H1 (cell line): ENCODE results near the gene C18orf63. TPM values are rescaled to one million over a fixed set of nuclear protein-coding genes. Genes with fewer than 3 reads are reported as not detected.

ENCODE experiments used
- CTCF ChIA-PET: fragments of 300-600 bp; sonication (Branson Sonifier 250); formaldehyde crosslinking; loops from one replicate; lab custom pipeline; 2021; ENCODE audit not compliant: partially characterized antibody; lab: Charles Lee
- POLR2A ChIA-PET: fragments of 300-600 bp; sonication (Branson Sonifier 250); formaldehyde crosslinking; loops from one replicate; lab custom pipeline; 2021; ENCODE audit warnings: inconsistent platforms; ENCODE audit not compliant: partially characterized antibody; lab: Charles Lee
- DNase-seq, 2 experiments: peaks; one replicate each; pipeline versions ENCODE4 v3.0.0 to v3.0.0-alpha.2; 2010 to 2022; ENCODE audit warnings: low spot score in 2 of 2, low read depth in 1 of 2, mixed read lengths in 1 of 2
- FAIRE-seq: peaks from 2 replicates; lab custom pipeline; 2011; peaks lifted over from hg19 to GRCh38; lab: Jason Lieb, UNC
- H2AFZ ChIP-seq: 2 replicates; pipeline ENCODE4 v1.8.1; 2012; ENCODE audit warnings: low read length, inconsistent platforms
- H2AK5ac ChIP-seq: 2 replicates; pipeline ENCODE4 v1.6.1; 2013; ENCODE audit warnings: low read depth, low read length
- H2BK120ac ChIP-seq: replicated peaks from 2 replicates; pipeline ENCODE3; 2013; ENCODE audit warnings: low read depth, low read length, inconsistent platforms
- H2BK12ac ChIP-seq: 2 replicates; pipeline ENCODE4 v1.6.1; 2013; ENCODE audit warnings: low read depth, low read length
- H2BK15ac ChIP-seq: 2 replicates; pipeline ENCODE4 v1.6.1; 2013; ENCODE audit warnings: low read length
- H2BK20ac ChIP-seq: 2 replicates; pipeline ENCODE4 v1.6.1; 2013; ENCODE audit warnings: low read length
- H2BK5ac ChIP-seq: 2 replicates; pipeline ENCODE4 v1.6.1; 2013; ENCODE audit warnings: low read depth, low read length
- H3K14ac ChIP-seq: 2 replicates; pipeline ENCODE4 v1.6.1; 2013; ENCODE audit warnings: inconsistent platforms; ENCODE audit not compliant: insufficient read length
- H3K18ac ChIP-seq: 2 replicates; pipeline ENCODE4 v1.6.1; 2013; ENCODE audit warnings: low read length; ENCODE audit errors: extremely low read depth
- H3K23ac ChIP-seq: 2 replicates; pipeline ENCODE4 v1.6.1; 2013; ENCODE audit warnings: inconsistent platforms; ENCODE audit not compliant: insufficient read length
- H3K23me2 ChIP-seq: 2 replicates; pipeline ENCODE4 v1.6.1; 2013; ENCODE audit warnings: low read depth, low read length
- H3K27ac ChIP-seq: 2 replicates; pipeline ENCODE4 v1.6.1; 2011; ENCODE audit warnings: low read depth, low read length, inconsistent platforms
- H3K27me3 ChIP-seq, 4 experiments: replicated peaks in 1 of 4; 1 replicate in 1 of 4; 2 replicates in 3 of 4; pipeline versions ENCODE4 v1.6.1 to v1.8.1; 2011 to 2013; ENCODE audit warnings: low read length in 3 of 4, mild to moderate bottlenecking in 3 of 4, inconsistent platforms in 2 of 4, mixed read lengths in 2 of 4, moderate library complexity in 1 of 4; ENCODE audit not compliant: control insufficient read depth in 3 of 4, insufficient read depth in 3 of 4; ENCODE audit errors: extremely low read depth in 1 of 4
- H3K36me3 ChIP-seq, 4 experiments: 2 replicates each; pipeline versions ENCODE4 v1.6.1 to v1.8.1; 2011 to 2013; ENCODE audit warnings: mild to moderate bottlenecking in 4 of 4, low read length in 3 of 4, moderate library complexity in 2 of 4, control low read depth in 1 of 4, inconsistent platforms in 1 of 4; ENCODE audit not compliant: insufficient read depth in 4 of 4, control insufficient read depth in 2 of 4
- H3K4ac ChIP-seq: replicated peaks from 2 replicates; pipeline ENCODE3; 2013; ENCODE audit warnings: low read length, low read depth, mixed read lengths, inconsistent platforms; ENCODE audit not compliant: insufficient read length
- H3K4me1 ChIP-seq, 4 experiments: replicated peaks in 1 of 4; 1 replicate in 1 of 4; 2 replicates in 3 of 4; pipeline versions ENCODE4 v1.6.1 to v1.8.1; 2011 to 2013; ENCODE audit warnings: low read length in 3 of 4, inconsistent platforms in 2 of 4, mixed read lengths in 1 of 4; ENCODE audit not compliant: insufficient read depth in 4 of 4, control insufficient read depth in 3 of 4
- H3K4me2 ChIP-seq, 2 experiments: 2 replicates each; pipeline versions ENCODE4 v1.6.1 to v1.8.1; 2011 to 2013; ENCODE audit warnings: low read depth in 2 of 2, low read length in 2 of 2, control low read depth in 1 of 2, inconsistent platforms in 1 of 2, mild to moderate bottlenecking in 1 of 2; ENCODE audit not compliant: insufficient read depth in 1 of 2
- H3K4me3 ChIP-seq, 4 experiments: fragments of 200-600, 300-600 bp in 1 of 4; sonication (generic), shearing (Covaris generic), sonication (Bioruptor Twin) in 1 of 4; 2 replicates each; pipeline versions ENCODE4 v1.5.1 to v1.8.1; 2011 to 2016; ENCODE audit warnings: low read length in 4 of 4, low read depth in 3 of 4, control low read depth in 2 of 4, inconsistent platforms in 2 of 4, mild to moderate bottlenecking in 2 of 4, mixed read lengths in 1 of 4, moderate library complexity in 1 of 4; ENCODE audit not compliant: insufficient read depth in 2 of 4; ENCODE audit errors: extremely low read depth in 1 of 4
- H3K56ac ChIP-seq: replicated peaks from 2 replicates; pipeline ENCODE3; 2013; ENCODE audit warnings: low read depth, mild to moderate bottlenecking, mixed read lengths, low read length, inconsistent platforms; ENCODE audit not compliant: insufficient read length
- H3K79me1 ChIP-seq: 2 replicates; pipeline ENCODE4 v1.6.1; 2013; ENCODE audit warnings: low read depth, low read length, control low read depth
- H3K79me2 ChIP-seq, 2 experiments: 2 replicates each; pipeline versions ENCODE4 v1.6.1 to v1.8.1; 2012 to 2013; ENCODE audit warnings: low read length in 2 of 2, mild to moderate bottlenecking in 2 of 2, inconsistent platforms in 1 of 2; ENCODE audit not compliant: insufficient read depth in 2 of 2, control insufficient read depth in 1 of 2
- H3K9ac ChIP-seq, 4 experiments: replicated peaks in 1 of 4; 1 replicate in 1 of 4; 2 replicates in 3 of 4; pipeline versions ENCODE4 v1.6.1 to v1.8.1; 2011 to 2013; ENCODE audit warnings: low read depth in 3 of 4, low read length in 3 of 4, control low read depth in 2 of 4, mild to moderate bottlenecking in 2 of 4, moderate library complexity in 2 of 4, inconsistent platforms in 1 of 4; ENCODE audit errors: extremely low read depth in 1 of 4
- H3K9me3 ChIP-seq, 2 experiments: 2 replicates each; pipeline versions ENCODE4 v1.6.1 to v1.8.1; 2012 to 2013; ENCODE audit warnings: mild to moderate bottlenecking in 2 of 2, moderate library complexity in 2 of 2, control low read depth in 1 of 2, inconsistent platforms in 1 of 2, low read depth in 1 of 2, low read length in 1 of 2, mixed read lengths in 1 of 2; ENCODE audit not compliant: insufficient read depth in 2 of 2
- H4K20me1 ChIP-seq, 2 experiments: replicated peaks in 1 of 2; 2 replicates each; pipeline versions ENCODE3 to v1.8.1; 2011 to 2013; ENCODE audit warnings: inconsistent platforms in 2 of 2, low read length in 2 of 2, mild to moderate bottlenecking in 1 of 2; ENCODE audit not compliant: insufficient read depth in 2 of 2, control insufficient read depth in 1 of 2
- H4K5ac ChIP-seq: 2 replicates; pipeline ENCODE4 v1.6.1; 2013; ENCODE audit warnings: low read length, low read depth, mixed read lengths, inconsistent platforms; ENCODE audit not compliant: insufficient read length
- H4K8ac ChIP-seq: 2 replicates; pipeline ENCODE4 v1.8.0; 2013; ENCODE audit warnings: mild to moderate bottlenecking, moderate library complexity, low read length, inconsistent platforms; ENCODE audit not compliant: insufficient read depth; ENCODE audit errors: extremely low read depth
- H4K91ac ChIP-seq: replicated peaks from 2 replicates; pipeline ENCODE3; 2013; ENCODE audit warnings: low read length, mixed read lengths, inconsistent platforms; ENCODE audit not compliant: insufficient read length
- ATF2 ChIP-seq: IDR thresholded peaks from 2 replicates; pipeline ENCODE4 v1.6.1; 2012; ENCODE audit warnings: low read length, inconsistent platforms
- CTCF ChIP-seq, 3 experiments: IDR thresholded peaks; 1 replicate in 2 of 3; 2 replicates in 1 of 3; pipeline versions ENCODE4 v1.5.1 to v1.6.1; 2011; ENCODE audit warnings: low read length in 3 of 3, mild to moderate bottlenecking in 3 of 3, inconsistent platforms in 2 of 3, low read depth in 1 of 3, moderate library complexity in 1 of 3; ENCODE audit not compliant: insufficient read depth in 1 of 3; ENCODE audit errors: control extremely low read depth in 1 of 3
- GTF2F1 ChIP-seq: IDR thresholded peaks from 2 replicates; pipeline ENCODE4 v1.6.1; 2012; ENCODE audit warnings: low read depth, low read length, improper control_type of control experiment, borderline replicate concordance
- HDAC6 ChIP-seq: IDR thresholded peaks from one replicate; pipeline ENCODE4 v1.7.1; 2012; ENCODE audit warnings: low read depth, mild to moderate bottlenecking, inconsistent platforms, low read length, moderate library complexity
- NANOG ChIP-seq: IDR thresholded peaks from 2 replicates; pipeline ENCODE4 v1.6.1; 2011; ENCODE audit warnings: low read length, low read depth, mild to moderate bottlenecking, inconsistent platforms; ENCODE audit not compliant: insufficient read depth, poor library complexity, severe bottlenecking
- NRF1 ChIP-seq: IDR thresholded peaks from 2 replicates; pipeline ENCODE4 v1.6.1; 2011; ENCODE audit warnings: mild to moderate bottlenecking, low read depth, low read length, improper control_type of control experiment
- POLR2AphosphoS5 ChIP-seq: IDR thresholded peaks from 2 replicates; pipeline ENCODE4 v1.6.1; 2011; ENCODE audit warnings: low read depth, low read length
- whole genome bisulfite sequencing, 2 experiments: shearing (Covaris generic) in 1 of 2; methylation state at CpG; one replicate each; pipeline versions ENCODE4 v1.1.6 to v1.1.7; 2013 to 2015; ENCODE audit warnings: low lambda C conversion rate in 2 of 2, mixed read lengths in 2 of 2, inconsistent platforms in 1 of 2, low coverage in 1 of 2, missing lambda C conversion rate in 1 of 2; ENCODE audit not compliant: insufficient replicate concordance in 2 of 2, insufficient coverage in 1 of 2, insufficient read length in 1 of 2; ENCODE audit errors: extremely low coverage in 1 of 2, missing lambda C conversion rate in 1 of 2; 5-methylcytosine and 5-hydroxymethylcytosine counted together
- polyA plus RNA-seq, 7 experiments: library from polyadenylated mRNA; depleted of rRNA in 3 of 7; stranded (reverse) in 5 of 7; unstranded in 2 of 7; fragments of >200 nt in 5 of 7; fragments of 200-250 nt in 2 of 7; gene quantifications; 1 replicate in 5 of 7; 2 replicates in 1 of 7; 4 replicates in 1 of 7; pipeline versions ENCODE4 v1.2.1 to v1.2.3, GENCODE V29; 2011 to 2013; ENCODE audit warnings: missing spikeins in 2 of 7, mixed read lengths in 2 of 7
- total RNA-seq: library from RNA; stranded (reverse); fragmentation: NEBNext Ultra II Directional; extraction: Animal tissue kit (Norgen Biotek cat#: 25700); gene quantifications from 2 replicates; pipeline ENCODE4 v1.2.1, GENCODE V29; 2021

The C18orf63 gene
- total and polyA plus RNA-seq, 2 of the 8 experiments (the other 6 are each of a cell fraction or from before 2014, with no cell fraction given) = not detected

GRCh38 chr18:74368901-74369705, 53.5 kb downstream of the C18orf63 start:
- no peak overlapping the region for H2BK5ac ChIP-seq
- no peak overlapping the region for H2BK15ac ChIP-seq
- WGBS, 2 experiments = 83% methylated on average over 13 of the region's 13 CpGs; no CpG with 5 or more reads in 1 of the 2 experiments
- no peaks in the 10 kb centered on the region for H3K27me3 ChIP-seq
- H3K4ac ChIP-seq = no peak overlapping the region
- 0 out of 2 replicates have a peak, but pooled peaks cover 2% of the 10 kb centered on the region for H3K23me2 ChIP-seq
- H3K4me3 ChIP-seq = no peak overlapping the region
- POLR2A ChIA-PET = no interaction called here
- no peak overlapping the region for H2BK12ac ChIP-seq
- no peak overlapping the region for H4K91ac ChIP-seq
- H3K4me2 ChIP-seq = no peak overlapping the region
- H3K14ac ChIP-seq = no peak overlapping the region
- no peaks in the 10 kb centered on the region for H3K9me3 ChIP-seq
- DNase-seq = no peak
- no peak overlapping the region for H4K8ac ChIP-seq
- H2AK5ac ChIP-seq = no peak overlapping the region
- H3K27ac ChIP-seq = no peak overlapping the region
- CTCF ChIA-PET = interaction anchor here (0.8 to 1.9 kb wide), 4 partner anchors 9 to 123 kb away, joined by 3 to 8 read pairs (median 3); no protein-coding TSS in a partner anchor
- no peak overlapping the region for H3K18ac ChIP-seq
- no peaks in the 10 kb centered on the region for H3K36me3 ChIP-seq
- H4K5ac ChIP-seq = no peak overlapping the region
- no peak for FAIRE-seq
- H3K9ac ChIP-seq = no peak overlapping the region
- no peaks in the 10 kb centered on the region for H3K79me2 ChIP-seq
- no peak overlapping the region for H2BK20ac ChIP-seq
- no peaks in the 10 kb centered on the region for H4K20me1 ChIP-seq
- no peak overlapping the region for H3K23ac ChIP-seq
- no peaks in the 10 kb centered on the region for H3K4me1 ChIP-seq
- H3K56ac ChIP-seq = no peak overlapping the region
- H2BK120ac ChIP-seq = no peak overlapping the region
- peak overlapping the region; percentile 97 for H2AFZ ChIP-seq
- no peaks in the 10 kb centered on the region for H3K79me1 ChIP-seq
- no peak for TF ChIP-seq CTCF (IDR thresholded peaks at IDR 0.05; ENCODE audit: control extremely low read depth in 1 of 3, insufficient read depth in 1 of 3, low read depth in 1 of 3, low read length in 3 of 3)
- TF ChIP-seq ATF2 = no peak
- no peak for TF ChIP-seq NANOG
- TF ChIP-seq HDAC6 = no peak
- no peak for TF ChIP-seq POLR2AphosphoS5
- no peak for TF ChIP-seq NRF1
- no peak for TF ChIP-seq GTF2F1
